Lower lobe of right lung (tissue), 2 donors: ENCODE data around the gene KLK10. TPM values are rescaled to one million over a fixed set of nuclear protein-coding genes. Genes with fewer than 3 reads are reported as not detected.
"Not testable (repeated sequence)": the region's sequence is repeated elsewhere in the genome, so short reads cannot be mapped to it uniquely, and the experiment has no call there.

Experiments
- ATAC-seq, 2 donors: fragments of 200-7000 bp; cut with Tn5 transposase; one replicate each; pipeline ENCODE4 v1.9.1; 2020 to 2022; ENCODE audit warnings: mild to moderate bottlenecking in 2 of 2, moderate library complexity in 2 of 2
- DNase-seq: peaks from one replicate; pipeline ENCODE4 v3.0.0-alpha.2; 2020
- H3K27ac ChIP-seq: fragments of 200-600 bp; one replicate; pipeline ENCODE4 v1.8.0; 2022
- H3K27me3 ChIP-seq: fragments of 200-600 bp; one replicate; pipeline ENCODE4 v1.8.0; 2022; ENCODE audit warnings: low read depth
- H3K36me3 ChIP-seq: fragments of 200-600 bp; one replicate; pipeline ENCODE4 v1.8.0; 2022; ENCODE audit warnings: mild to moderate bottlenecking
- H3K4me1 ChIP-seq: fragments of 200-600 bp; one replicate; pipeline ENCODE4 v1.8.0; 2022
- H3K4me3 ChIP-seq: fragments of 200-600 bp; one replicate; pipeline ENCODE4 v1.8.0; 2022; ENCODE audit warnings: mild to moderate bottlenecking
- H3K9me3 ChIP-seq: fragments of 200-600 bp; one replicate; pipeline ENCODE4 v1.8.0; 2022
- CTCF ChIP-seq: fragments of 200-600 bp; IDR thresholded peaks from one replicate; pipeline ENCODE4 v1.8.0; 2022; ENCODE audit warnings: antibody characterized with exemption, mild to moderate bottlenecking
- intact Hi-C: fragments of 100-400 bp; cut with DNase I; formaldehyde crosslinking; loops from one replicate; pipeline ENCODE4 v1.11.0; 2022
- total RNA-seq: library from RNA; stranded (reverse); fragmentation: NEBNext Ultra II Directional; extraction: Animal tissue kit (Norgen Biotek cat#: 25700); gene quantifications from one replicate; pipeline ENCODE4 v1.2.1, GENCODE V29; 2021
- donor health status: DM: no; HTN: yes; CAD: no; lungs with severe emphysema.

Gene KLK10
- total RNA-seq, 1 donor from 2014 or later: 5.7 TPM

GRCh38 chr19:50994129-50994528 lies 25.4 kb downstream of the KLK10 start:
- Histone ChIP-seq H3K36me3 (no peaks in the 10 kb centered on the region), H3K4me1 (no peaks in the 10 kb centered on the region), H3K27ac (no peak overlapping the region), H3K4me3 (no peak overlapping the region), H3K9me3 (no peaks in the 10 kb centered on the region), H3K27me3 (peaks cover 1% of the 10 kb centered on the region)
- intact Hi-C loops: no loop called here
- no peak for TF ChIP-seq CTCF
- no peak for DNase-seq
- ATAC-seq: no peak

- no peaks in the 10 kb centered on the region for H3K9me3 ChIP-seq
- intact Hi-C loops: no loop called here
- H3K4me3 ChIP-seq: no peak overlapping the region
- ATAC-seq: no peak
- TF ChIP-seq CTCF: no peak
- H3K27me3 ChIP-seq: peaks cover 4% of the 10 kb centered on the region
- H3K27ac ChIP-seq: no peak overlapping the region
- H3K36me3 ChIP-seq: no peaks in the 10 kb centered on the region
- no peaks in the 10 kb centered on the region for H3K4me1 ChIP-seq
- no peak for DNase-seq
Observed at GRCh38 chr19:50992666-50993035, 26.9 kb downstream of the KLK10 start.

GRCh38 chr19:50984416-50984815 lies 35.1 kb downstream of the KLK10 start:
- intact Hi-C loops, H3K4me1 ChIP-seq, H3K27ac ChIP-seq, H3K4me3 ChIP-seq, H3K36me3 ChIP-seq, DNase-seq, H3K9me3 ChIP-seq, ATAC-seq: not testable (repeated sequence)
- peaks cover 18% of the 10 kb centered on the region for H3K27me3 ChIP-seq

GRCh38 chr19:50983625-50984292 lies 35.8 kb downstream of the KLK10 start, which contains the start of gene KLK7:
Gene KLK7, minus strand, starts transcription at chr19:50983917. Its CDS starts 1,518 bp downstream, at chr19:50982399.
- no peaks in the 10 kb centered on the region for H3K9me3 ChIP-seq
- H3K36me3 ChIP-seq: no peaks in the 10 kb centered on the region
- H3K27me3 ChIP-seq: peaks cover 20% of the 10 kb centered on the region
- ATAC-seq (no peak), DNase-seq (no peak)
- no peaks in the 10 kb centered on the region for H3K4me1 ChIP-seq
- H3K27ac ChIP-seq: no peak within 1 kb of the TSS
- intact Hi-C loops: no loop called here
- TF ChIP-seq CTCF: no peak
- no peak within 1 kb of the TSS for H3K4me3 ChIP-seq

- Histone ChIP-seq H3K4me3 (no peak overlapping the region), H3K36me3 (no peaks in the 10 kb centered on the region), H3K27me3 (peaks cover 20% of the 10 kb centered on the region), H3K27ac (no peak overlapping the region), H3K4me1 (no peaks in the 10 kb centered on the region), H3K9me3 (no peaks in the 10 kb centered on the region)
- ATAC-seq (peak in 1 of 2 donors; percentile 9), DNase-seq (no peak)
- intact Hi-C loops: no loop called here
- no peak for TF ChIP-seq CTCF
Observed at GRCh38 chr19:50982186-50982585, 37.3 kb downstream of the KLK10 start.

GRCh38 chr19:50981587-50982146 lies 37.8 kb downstream of the KLK10 start:
- no peak for TF ChIP-seq CTCF
- intact Hi-C loops: no loop called here
- Histone ChIP-seq H3K36me3 (no peaks in the 10 kb centered on the region), H3K4me1 (no peaks in the 10 kb centered on the region), H3K27me3 (peaks cover 20% of the 10 kb centered on the region), H3K27ac (no peak overlapping the region), H3K9me3 (no peaks in the 10 kb centered on the region), H3K4me3 (no peak overlapping the region)
- ATAC-seq (no peak), DNase-seq (no peak)
